CD4-positive, alpha-beta T cell treated with Interleukin-2 at 100 ng/mL for 4 hours (primary cell): ENCODE data around the gene AHCYL1.
A peak's percentile ranks its signal among the peaks of the same experiment; 100 is the strongest.
"Not testable (repeated sequence)": the region's sequence is repeated elsewhere in the genome, so short reads cannot be mapped to it uniquely, and the experiment has no call there.

Experiments used
- DNase-seq: peaks from one replicate; pipeline ENCODE4 v3.0.0-alpha.2; 2020; ENCODE audit warnings: low spot score

The AHCYL1 gene

GRCh38 chr1:109997204-109997866, 12.8 kb downstream of the AHCYL1 start:
- DNase-seq = no peak

GRCh38 chr1:109997867-109998229, 13.3 kb downstream of the AHCYL1 start:
- no peak for DNase-seq

DNA sequence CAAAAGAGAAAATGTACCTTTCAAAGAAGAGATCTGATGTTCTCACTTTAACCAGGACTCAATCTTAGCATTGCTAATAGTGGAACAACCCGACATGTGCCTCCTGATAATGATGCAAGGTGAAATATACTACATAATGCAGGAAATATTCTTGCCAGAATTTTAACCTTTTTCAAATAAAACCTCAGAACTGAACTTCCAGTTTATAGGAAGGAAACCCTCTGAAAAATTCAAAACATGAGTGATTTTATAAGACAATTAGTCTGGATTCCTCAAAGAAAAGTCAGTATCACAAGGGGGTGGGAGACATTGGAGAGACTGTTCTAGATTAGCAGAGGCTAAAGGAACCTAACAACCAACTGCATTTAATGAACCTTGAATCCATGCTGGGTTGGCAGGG, 18.1 kb downstream of the AHCYL1 start:
- no peak for DNase-seq

- DNase-seq = peak; percentile 31
Measured at GRCh38 chr1:110003747-110004428, 19.3 kb downstream of the AHCYL1 start.

GRCh38 chr1:110004583-110004982, 20.0 kb downstream of the AHCYL1 start:
- DNase-seq = peak; percentile 10

- no peak for DNase-seq
Measured at GRCh38 chr1:110005971-110006370, 21.4 kb downstream of the AHCYL1 start.

GRCh38 chr1:110006516-110006915, 22.0 kb downstream of the AHCYL1 start:
- no peak for DNase-seq

DNA sequence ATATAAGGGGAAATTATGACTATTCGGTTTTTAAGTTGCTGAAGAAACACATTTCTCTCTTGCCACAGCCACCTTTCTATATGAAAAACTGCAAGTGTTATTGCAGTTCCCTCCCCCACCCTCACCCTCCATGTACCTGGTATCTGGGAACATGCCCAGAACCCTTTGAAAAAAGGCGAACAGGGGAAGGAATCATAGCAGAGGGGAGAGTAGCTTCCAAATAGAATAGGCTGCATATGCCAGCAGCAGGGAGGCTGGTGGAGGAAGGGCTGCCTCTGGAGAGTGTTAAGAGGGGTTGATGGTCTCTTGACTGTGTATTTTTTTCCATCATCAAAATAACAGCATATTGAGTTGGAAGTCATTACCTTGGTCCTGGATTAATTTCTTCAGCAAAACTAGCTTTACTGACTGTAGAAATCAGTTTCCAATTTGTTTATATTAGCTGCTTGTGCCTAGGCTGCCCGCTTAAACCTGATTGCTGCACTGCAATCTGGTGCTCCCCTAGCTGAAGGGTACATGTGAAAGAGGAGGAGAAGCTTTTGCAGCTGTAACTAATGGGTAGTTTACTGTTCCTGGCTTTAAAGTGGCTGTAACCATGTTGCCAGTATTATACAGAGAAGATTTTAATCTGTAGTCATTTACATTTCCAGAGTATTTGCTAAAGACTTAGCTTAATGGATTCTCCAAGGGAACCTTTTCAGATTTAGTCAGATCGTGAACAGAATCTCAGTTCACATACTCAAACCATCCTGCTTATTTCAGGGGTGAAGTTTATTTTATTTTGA, 22.7 kb downstream of the AHCYL1 start:
- no peak for DNase-seq

DNA sequence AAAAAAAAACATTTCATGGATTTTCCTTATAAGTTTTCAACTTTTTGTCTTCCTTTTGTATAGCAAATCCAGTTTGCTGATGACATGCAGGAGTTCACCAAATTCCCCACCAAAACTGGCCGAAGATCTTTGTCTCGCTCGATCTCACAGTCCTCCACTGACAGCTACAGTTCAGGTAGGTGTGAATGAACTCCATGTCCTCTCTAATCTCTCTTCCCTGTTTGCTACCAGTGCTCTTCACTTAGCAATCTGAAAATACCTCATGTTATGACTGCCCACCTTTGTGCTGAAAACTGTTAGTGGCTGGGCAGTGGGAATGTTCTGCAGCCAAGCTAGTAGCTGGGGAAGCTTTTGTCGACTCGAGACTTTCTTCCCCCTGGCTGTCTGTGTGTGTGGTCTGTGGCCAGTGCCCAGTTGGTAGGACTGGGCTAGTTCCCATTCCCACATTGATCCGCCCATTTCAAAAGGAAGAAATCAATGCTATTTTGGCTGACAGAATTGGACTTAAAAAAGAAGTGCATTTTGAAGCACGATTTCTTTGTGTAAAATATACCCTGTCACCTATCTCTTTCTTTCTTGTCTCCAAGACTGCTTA, 24.5 kb downstream of the AHCYL1 start:
- DNase-seq = no peak

GRCh38 chr1:110011527-110012041, 27.0 kb downstream of the AHCYL1 start:
- peak; percentile 47 for DNase-seq

- DNase-seq = no peak
Measured at GRCh38 chr1:110012100-110012780, 27.7 kb downstream of the AHCYL1 start.

- no peak for DNase-seq
Measured at GRCh38 chr1:110017792-110018191, 33.2 kb downstream of the AHCYL1 start.

- DNase-seq = no peak
Measured at GRCh38 chr1:110018396-110018795, 33.8 kb downstream of the AHCYL1 start.

GRCh38 chr1:110019770-110020169, 35.2 kb downstream of the AHCYL1 start:
- DNase-seq = no peak

- no peak for DNase-seq
Measured at GRCh38 chr1:110021285-110021684, 36.7 kb downstream of the AHCYL1 start.

DNA sequence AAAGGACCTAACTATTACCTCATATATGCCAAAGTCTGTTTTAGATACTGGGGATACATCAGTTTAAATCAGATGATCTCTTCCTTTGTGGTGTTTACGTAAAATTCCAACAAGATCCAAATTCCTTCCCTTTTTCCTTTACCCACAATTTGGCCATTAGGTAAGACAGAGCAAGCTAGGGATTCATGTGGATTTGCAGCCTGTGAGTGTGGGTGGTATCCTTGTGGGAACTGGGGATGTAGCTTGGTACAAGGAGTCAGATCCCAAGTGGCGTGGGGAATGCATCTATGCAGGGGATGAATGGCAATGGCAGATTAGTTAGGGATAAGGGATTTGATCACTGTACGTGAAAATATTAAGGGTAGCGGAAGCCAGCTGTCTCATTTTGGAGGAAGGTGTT, 40.0 kb downstream of the AHCYL1 start:
- DNase-seq = no peak

- not testable (repeated sequence) for DNase-seq
Measured at GRCh38 chr1:110030687-110031086, 46.1 kb downstream of the AHCYL1 start.

- no peak for DNase-seq
Measured at GRCh38 chr1:110032327-110032726, 47.8 kb downstream of the AHCYL1 start.

DNA sequence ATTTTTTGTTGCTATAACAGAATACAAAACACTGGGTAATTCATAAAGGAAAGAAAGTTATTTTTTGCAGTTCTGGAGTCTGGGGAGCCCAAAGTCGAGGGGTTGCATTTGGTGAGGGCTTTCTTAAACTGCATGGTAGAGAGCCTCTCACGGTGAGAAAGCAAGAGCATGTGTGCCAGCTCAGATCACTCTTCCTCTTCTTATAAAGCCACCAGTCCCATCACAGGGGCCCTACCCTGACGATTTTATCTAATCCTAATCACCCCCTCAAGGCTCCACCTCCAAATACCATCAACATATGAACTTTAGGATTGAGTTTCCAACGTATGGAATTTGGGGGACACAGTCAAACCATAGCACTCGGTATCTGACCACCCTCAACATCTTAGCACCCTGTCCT, 48.9 kb downstream of the AHCYL1 start:
- no peak for DNase-seq

- no peak for DNase-seq
Measured at GRCh38 chr1:110034040-110034450, 49.5 kb downstream of the AHCYL1 start.

DNA sequence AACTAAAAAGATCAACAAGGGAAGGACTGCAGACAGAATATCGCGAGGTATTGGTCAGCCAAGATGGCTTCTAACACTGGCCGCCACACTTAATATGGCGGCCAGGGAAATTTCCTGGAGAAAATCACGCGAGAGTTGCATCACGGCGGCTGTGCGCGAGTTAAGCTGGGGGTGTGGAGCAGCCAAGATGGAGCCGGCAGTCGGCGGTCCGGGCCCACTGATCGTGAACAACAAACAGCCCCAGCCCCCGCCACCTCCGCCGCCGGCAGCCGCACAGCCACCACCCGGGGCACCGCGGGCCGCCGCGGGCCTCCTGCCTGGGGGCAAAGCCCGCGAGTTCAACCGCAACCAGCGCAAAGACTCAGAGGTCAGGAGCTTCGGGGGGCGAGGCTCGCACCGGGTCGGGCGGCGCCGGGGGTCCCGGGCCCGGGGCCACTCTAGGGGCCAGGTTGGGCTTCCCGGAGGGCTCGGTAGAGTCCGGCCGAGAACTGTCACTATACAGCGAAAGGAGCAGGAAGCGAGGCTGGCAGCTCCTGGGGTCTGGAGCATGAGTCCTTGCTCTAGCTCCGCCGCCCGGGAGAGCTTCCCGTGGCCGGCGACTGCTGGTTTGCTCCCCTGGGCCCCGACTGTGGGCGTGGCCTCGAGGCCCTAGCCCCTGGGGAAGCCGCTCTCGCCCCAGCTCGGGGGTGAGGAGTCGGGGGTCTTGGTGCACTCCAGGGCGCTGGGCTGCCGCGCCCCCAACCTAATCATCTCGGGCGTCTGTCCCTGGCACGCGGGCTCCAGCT, 50.1 kb downstream of the AHCYL1 start, which contains the start of gene STRIP1:
TSS of gene STRIP1 (plus strand) at position 174 of the 785 bp plus-strand sequence. CDS start at position 188, 14 bp downstream.
- DNase-seq = peak; percentile 97
